Ishikawa (cell line): ENCODE data around the gene NAV2.

Experiments used
- CEBPB ChIP-seq: IDR thresholded peaks from 2 replicates; pipeline ENCODE4 v1.6.1; 2012
- CREB1 ChIP-seq: IDR thresholded peaks from 2 replicates; pipeline ENCODE4 v1.6.1; 2012; ENCODE audit warnings: low read depth
- EP300 ChIP-seq: IDR thresholded peaks from 2 replicates; pipeline ENCODE4 v1.6.1; 2012; ENCODE audit warnings: borderline replicate concordance
- FOXM1 ChIP-seq: IDR thresholded peaks from 2 replicates; pipeline ENCODE4 v1.6.1; 2012; ENCODE audit warnings: low read depth, borderline replicate concordance
- RAD21 ChIP-seq: IDR thresholded peaks from 2 replicates; pipeline ENCODE4 v1.6.1; 2012; ENCODE audit warnings: low read depth
- REST ChIP-seq: IDR thresholded peaks from 2 replicates; pipeline ENCODE4 v1.6.1; 2012; ENCODE audit warnings: low read depth, mild to moderate bottlenecking
- TAF1 ChIP-seq: IDR thresholded peaks from 2 replicates; pipeline ENCODE4 v1.6.1; 2012; ENCODE audit warnings: low read depth, mild to moderate bottlenecking
- TCF12 ChIP-seq: IDR thresholded peaks from 2 replicates; pipeline ENCODE4 v1.6.1; 2012; ENCODE audit warnings: low read depth
- USF1 ChIP-seq: IDR thresholded peaks from 2 replicates; pipeline ENCODE4 v1.6.1; 2012

DNA sequence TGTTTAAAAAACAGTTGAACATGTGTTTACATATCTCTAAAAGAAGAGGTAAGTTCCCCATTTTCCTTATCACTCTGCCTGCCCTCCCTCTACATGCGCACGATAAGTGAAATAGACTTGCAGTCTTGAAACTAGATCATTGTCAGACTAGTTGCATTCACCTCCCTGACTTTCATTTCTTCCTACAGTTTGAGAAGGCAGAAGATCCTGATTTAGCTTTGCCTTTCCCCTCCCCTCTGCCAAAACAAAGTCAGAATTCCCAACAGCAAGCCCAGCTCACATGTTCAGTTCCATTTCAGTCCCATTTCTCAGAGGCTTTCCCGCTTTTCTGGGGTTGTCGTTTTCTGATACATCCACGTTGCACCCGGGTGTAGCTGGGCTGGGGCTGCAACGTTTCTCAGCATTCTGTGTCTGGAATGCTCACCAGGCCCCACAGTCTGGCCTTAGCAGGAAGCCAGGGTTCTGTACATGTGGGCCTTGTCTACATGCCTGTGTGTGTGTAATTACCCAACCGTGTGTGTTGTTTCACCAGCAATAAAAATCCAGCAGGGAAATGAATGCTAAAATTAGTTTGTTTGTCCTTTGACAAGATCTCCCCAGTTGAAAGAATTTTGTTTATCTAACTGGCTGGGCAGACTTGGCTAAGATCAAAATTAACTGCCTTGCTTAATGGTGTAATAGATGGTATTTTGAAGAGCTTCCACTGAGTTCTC is 268.5 kb downstream of the NAV2 start:
- no peak for TF ChIP-seq FOXM1
- no peak for TF ChIP-seq TAF1
- TF ChIP-seq EP300 = no peak
- no peak for TF ChIP-seq CEBPB
- no peak for TF ChIP-seq CREB1
- TF ChIP-seq TCF12 = no peak
- no peak for TF ChIP-seq USF1
- TF ChIP-seq REST = no peak
- TF ChIP-seq RAD21 = no peak
